ENCODE data around the gene FNDC10.

DNA sequence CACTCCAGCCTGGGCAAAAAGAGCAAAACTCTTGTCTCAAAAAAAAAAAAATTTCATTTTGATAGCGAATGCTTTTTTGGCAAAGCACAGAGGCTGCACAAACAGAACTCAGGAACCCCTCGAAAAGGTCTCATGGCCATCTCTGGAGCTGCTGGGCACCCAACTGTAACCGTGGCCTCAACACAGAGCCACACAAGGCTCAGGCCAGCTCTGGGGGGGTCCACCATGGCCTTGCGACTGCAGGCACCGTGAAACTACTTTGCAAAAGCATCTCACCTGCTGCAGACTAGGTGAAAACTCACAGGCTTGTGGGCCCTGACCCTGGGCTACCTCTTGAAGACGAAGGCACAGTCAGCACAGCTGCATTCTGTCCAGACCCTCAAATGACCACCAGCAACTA is 43.4 kb downstream of the FNDC10 start:
- TF ChIP-seq NBN (IDR thresholded peaks at IDR 0.05) (no peak), KAT2A (conservative IDR thresholded peaks at IDR 0.05; ENCODE audit: control insufficient read depth, low read depth, low read length) (no peak), CBX3 (IDR thresholded peaks at IDR 0.05; ENCODE audit: borderline replicate concordance, low read depth) (no peak), JUNB (IDR thresholded peaks at IDR 0.05) (no peak), FOXM1 (IDR thresholded peaks at IDR 0.05; ENCODE audit: low read depth, low read length) (no peak), TAF1 (IDR thresholded peaks at IDR 0.05; ENCODE audit: borderline replicate concordance, low read depth, low read length) (no peak), YBX1 (IDR thresholded peaks at IDR 0.05) (no peak), ASH2L (IDR thresholded peaks at IDR 0.05; ENCODE audit: borderline replicate concordance, low read depth) (no peak), HDGF (IDR thresholded peaks at IDR 0.05) (no peak), IKZF1 (conservative IDR thresholded peaks at IDR 0.05) (no peak), EZH2 (IDR thresholded peaks at IDR 0.05; ENCODE audit: borderline replicate concordance, control insufficient read depth, low read depth, low read length) (no peak), MYC (IDR thresholded peaks at IDR 0.05; ENCODE audit: insufficient read depth, insufficient read length, insufficient replicate concordance, low read length, severe bottlenecking) (no peak)
- TF ChIP-seq, protein P1, sequence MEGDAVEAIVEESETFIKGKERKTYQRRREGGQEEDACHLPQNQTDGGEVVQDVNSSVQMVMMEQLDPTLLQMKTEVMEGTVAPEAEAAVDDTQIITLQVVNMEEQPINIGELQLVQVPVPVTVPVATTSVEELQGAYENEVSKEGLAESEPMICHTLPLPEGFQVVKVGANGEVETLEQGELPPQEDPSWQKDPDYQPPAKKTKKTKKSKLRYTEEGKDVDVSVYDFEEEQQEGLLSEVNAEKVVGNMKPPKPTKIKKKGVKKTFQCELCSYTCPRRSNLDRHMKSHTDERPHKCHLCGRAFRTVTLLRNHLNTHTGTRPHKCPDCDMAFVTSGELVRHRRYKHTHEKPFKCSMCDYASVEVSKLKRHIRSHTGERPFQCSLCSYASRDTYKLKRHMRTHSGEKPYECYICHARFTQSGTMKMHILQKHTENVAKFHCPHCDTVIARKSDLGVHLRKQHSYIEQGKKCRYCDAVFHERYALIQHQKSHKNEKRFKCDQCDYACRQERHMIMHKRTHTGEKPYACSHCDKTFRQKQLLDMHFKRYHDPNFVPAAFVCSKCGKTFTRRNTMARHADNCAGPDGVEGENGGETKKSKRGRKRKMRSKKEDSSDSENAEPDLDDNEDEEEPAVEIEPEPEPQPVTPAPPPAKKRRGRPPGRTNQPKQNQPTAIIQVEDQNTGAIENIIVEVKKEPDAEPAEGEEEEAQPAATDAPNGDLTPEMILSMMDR (IDR thresholded peaks at IDR 0.05 in 2 of 3, conservative IDR thresholded peaks at IDR 0.05 in 1 of 3; ENCODE audit: control insufficient read depth in 2 of 3, extremely low read depth in 1 of 3, insufficient read depth in 1 of 3, low read depth in 3 of 3, low read length in 3 of 3) = no peak
